Neutrophil (primary cell): ENCODE data around the gene SLC25A21.

Experiments
- H3K27ac ChIP-seq: fragments of 200-600 bp; sonication (generic); 2 replicates; pipeline ENCODE4 v1.5.1; 2016; ENCODE audit warnings: mild to moderate bottlenecking, moderate library complexity
- H3K27me3 ChIP-seq: fragments of 200-600 bp; sonication (generic); 2 replicates; pipeline ENCODE4 v1.6.0; 2016; ENCODE audit warnings: mild to moderate bottlenecking
- H3K36me3 ChIP-seq: fragments of 200-600 bp; sonication (generic); 2 replicates; pipeline ENCODE4 v1.5.1; 2017
- H3K4me1 ChIP-seq, 2 experiments: fragments of 200-600 bp in 1 of 2; sonication (generic) in 1 of 2; 1 replicate in 1 of 2; 2 replicates in 1 of 2; pipeline versions ENCODE4 v1.5.1 to v1.6.1; 2013 to 2016; ENCODE audit warnings: low read depth in 1 of 2, low read length in 1 of 2, mild to moderate bottlenecking in 1 of 2, moderate library complexity in 1 of 2; ENCODE audit not compliant: control insufficient read depth in 1 of 2, insufficient read depth in 1 of 2
- H3K4me3 ChIP-seq, 2 experiments: fragments of 200-600 bp in 1 of 2; sonication (generic) in 1 of 2; 1 replicate in 1 of 2; 2 replicates in 1 of 2; pipeline ENCODE4 v1.5.1; 2013 to 2016; ENCODE audit warnings: low read depth in 1 of 2, low read length in 1 of 2, mild to moderate bottlenecking in 1 of 2, moderate library complexity in 1 of 2
- H3K9me3 ChIP-seq: fragments of 200-600 bp; sonication (generic); 2 replicates; pipeline ENCODE4 v1.5.1; 2016
- CTCF ChIP-seq: fragments of 200-600 bp; sonication (generic); IDR thresholded peaks from 2 replicates; pipeline ENCODE4 v1.5.1; 2016; ENCODE audit warnings: antibody characterized with exemption

The SLC25A21 gene

GRCh38 chr14:37098132-37098531 is 74.3 kb downstream of the SLC25A21 start:
- Histone ChIP-seq H3K9me3 (no peaks in the 10 kb centered on the region), H3K4me3 (no peak overlapping the region), H3K4me1 (no peaks in the 10 kb centered on the region), H3K27me3 (no peaks in the 10 kb centered on the region), H3K36me3 (no peaks in the 10 kb centered on the region), H3K27ac (no peak overlapping the region)
- no peak for TF ChIP-seq CTCF

- Histone ChIP-seq H3K9me3 (no peaks in the 10 kb centered on the region), H3K27me3 (no peaks in the 10 kb centered on the region), H3K27ac (no peak overlapping the region), H3K36me3 (no peaks in the 10 kb centered on the region), H3K4me1 (no peaks in the 10 kb centered on the region), H3K4me3 (no peak overlapping the region)
- TF ChIP-seq CTCF = no peak
Measured at GRCh38 chr14:37094502-37094901, 77.9 kb downstream of the SLC25A21 start.

GRCh38 chr14:37093364-37093763 is 79.0 kb downstream of the SLC25A21 start:
- no peaks in the 10 kb centered on the region for H3K36me3 ChIP-seq
- H3K27ac ChIP-seq = no peak overlapping the region
- H3K27me3 ChIP-seq = no peaks in the 10 kb centered on the region
- no peaks in the 10 kb centered on the region for H3K9me3 ChIP-seq
- no peak for TF ChIP-seq CTCF
- H3K4me1 ChIP-seq = no peaks in the 10 kb centered on the region
- H3K4me3 ChIP-seq = no peak overlapping the region

- TF ChIP-seq CTCF = no peak
- Histone ChIP-seq H3K27me3 (no peaks in the 10 kb centered on the region), H3K4me3 (no peak overlapping the region), H3K4me1 (no peaks in the 10 kb centered on the region), H3K27ac (no peak overlapping the region), H3K9me3 (no peaks in the 10 kb centered on the region), H3K36me3 (no peaks in the 10 kb centered on the region)
Measured at GRCh38 chr14:37091651-37092050, 80.8 kb downstream of the SLC25A21 start.

GRCh38 chr14:37090026-37090425 is 82.4 kb downstream of the SLC25A21 start:
- H3K36me3 ChIP-seq = no peaks in the 10 kb centered on the region
- no peak overlapping the region for H3K4me3 ChIP-seq
- TF ChIP-seq CTCF = no peak
- H3K27me3 ChIP-seq = no peaks in the 10 kb centered on the region
- H3K9me3 ChIP-seq = no peaks in the 10 kb centered on the region
- H3K4me1 ChIP-seq = no peaks in the 10 kb centered on the region
- H3K27ac ChIP-seq = no peak overlapping the region

- no peaks in the 10 kb centered on the region for H3K4me1 ChIP-seq
- TF ChIP-seq CTCF = no peak
- no peak overlapping the region for H3K27ac ChIP-seq
- H3K27me3 ChIP-seq = no peaks in the 10 kb centered on the region
- H3K4me3 ChIP-seq = no peak overlapping the region
- H3K9me3 ChIP-seq = no peaks in the 10 kb centered on the region
- H3K36me3 ChIP-seq = no peaks in the 10 kb centered on the region
Measured at GRCh38 chr14:37089410-37089809, 83.0 kb downstream of the SLC25A21 start.
